NCI-H1694 treated with DMSO at 0.1 percent for 48 hours (cell line): ENCODE results near the gene EHHADH.

ENCODE experiments used
- DNase-seq: peaks from one replicate; lab custom pipeline; 2025; lab: John Stamatoyannopoulos, UW

The EHHADH gene

DNA sequence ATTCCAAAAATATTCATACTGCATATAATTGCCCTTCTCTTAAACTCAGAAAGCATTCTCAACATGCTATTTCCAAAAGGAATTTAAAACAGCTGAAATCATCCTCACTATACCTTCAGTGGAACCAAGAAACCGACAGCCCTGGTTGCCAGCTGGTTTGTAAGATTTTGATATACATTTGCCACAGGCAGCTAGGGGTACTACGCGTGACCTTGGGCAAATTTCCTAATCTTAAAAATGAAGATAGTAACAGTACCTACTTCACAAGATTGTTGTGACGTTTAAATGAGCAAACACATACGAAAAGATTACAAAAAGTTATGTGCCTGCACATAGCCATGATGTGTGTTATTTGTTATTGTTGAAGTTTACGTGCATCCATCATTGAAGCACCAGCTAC, 108.3 kb downstream of the EHHADH start:
- DNase-seq: no peak

DNA sequence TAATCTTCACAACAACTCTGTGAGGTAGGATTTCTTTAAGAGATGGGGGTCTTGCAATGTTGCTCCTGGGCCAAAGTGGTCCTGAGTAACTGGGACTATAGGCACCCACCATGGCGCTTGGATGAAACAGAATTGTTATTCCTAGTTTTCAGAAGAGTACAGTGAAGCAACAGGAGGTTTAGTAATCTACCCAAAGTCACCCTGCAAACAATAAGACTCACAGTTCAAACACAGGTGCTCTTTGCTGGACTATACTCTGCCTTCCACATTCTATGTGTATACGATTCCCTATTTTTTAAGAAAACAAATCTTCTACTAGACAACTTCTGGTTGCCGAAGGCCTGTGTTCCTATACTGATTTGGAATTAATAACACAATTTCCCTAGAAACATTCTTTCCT, 109.1 kb downstream of the EHHADH start:
- no peak for DNase-seq
